Embryonic facial prominence (tissue), 1 donor: ENCODE measurements around the gene FBXW11.
"Not testable (repeated sequence)": the region's sequence is repeated elsewhere in the genome, so short reads cannot be mapped to it uniquely, and the experiment has no call there.

ENCODE experiments used
- DNase-seq: peaks from one replicate; pipeline ENCODE4 v3.0.0-alpha.2; 2016; ENCODE audit errors: extremely low spot score

Gene FBXW11

DNA sequence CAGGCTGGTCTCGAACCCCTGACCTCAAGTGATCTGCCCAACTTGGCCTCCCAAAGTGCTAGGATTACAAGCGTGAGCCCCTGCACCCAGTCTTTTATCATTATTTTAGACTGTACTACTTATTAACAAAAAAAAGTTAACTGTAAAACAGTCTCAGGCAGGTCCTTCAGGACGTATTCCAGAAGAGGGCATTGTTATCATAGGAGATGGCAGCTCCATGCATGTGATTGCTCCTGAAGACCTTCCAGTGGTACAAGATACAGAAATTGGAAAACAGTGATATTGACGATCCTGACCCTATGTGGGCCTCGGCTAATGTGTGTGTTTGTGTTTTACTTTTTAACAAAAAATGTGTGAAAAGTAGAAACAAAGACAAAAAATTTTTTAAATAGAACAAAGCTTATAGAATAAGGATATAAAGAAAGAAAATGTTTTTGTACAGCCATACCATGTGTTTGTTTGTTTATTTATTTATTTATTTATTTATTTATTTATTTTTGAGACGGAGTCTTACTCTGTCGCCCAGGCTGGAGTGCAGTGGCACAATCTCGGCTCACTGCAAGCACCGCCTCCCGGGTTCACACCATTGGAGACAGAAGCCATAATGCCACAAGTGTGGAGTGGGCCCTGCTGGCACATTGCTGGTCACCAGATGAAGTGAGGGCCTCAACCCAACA, 13.8 kb upstream of the FBXW11 start:
- DNase-seq = not testable (repeated sequence)

DNA sequence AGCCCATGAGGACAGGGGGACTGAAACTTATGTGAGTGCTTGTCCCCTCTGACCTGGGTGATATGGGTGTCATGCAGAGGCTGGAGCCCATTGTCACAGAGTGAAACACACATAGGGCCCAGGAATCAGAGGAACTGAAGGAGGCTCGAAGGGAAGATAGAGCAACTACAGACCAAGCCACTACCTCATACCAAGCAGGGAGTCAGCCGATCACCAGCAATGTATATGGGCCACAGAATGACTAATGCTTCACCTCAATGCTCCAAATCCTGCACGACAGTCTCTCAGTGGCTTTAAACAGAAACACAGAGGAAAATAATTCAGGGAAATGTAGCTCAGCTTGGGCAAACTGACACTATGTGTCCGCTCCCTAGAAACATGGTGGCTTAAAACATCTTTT, 8.9 kb upstream of the FBXW11 start:
- no peak for DNase-seq

DNA sequence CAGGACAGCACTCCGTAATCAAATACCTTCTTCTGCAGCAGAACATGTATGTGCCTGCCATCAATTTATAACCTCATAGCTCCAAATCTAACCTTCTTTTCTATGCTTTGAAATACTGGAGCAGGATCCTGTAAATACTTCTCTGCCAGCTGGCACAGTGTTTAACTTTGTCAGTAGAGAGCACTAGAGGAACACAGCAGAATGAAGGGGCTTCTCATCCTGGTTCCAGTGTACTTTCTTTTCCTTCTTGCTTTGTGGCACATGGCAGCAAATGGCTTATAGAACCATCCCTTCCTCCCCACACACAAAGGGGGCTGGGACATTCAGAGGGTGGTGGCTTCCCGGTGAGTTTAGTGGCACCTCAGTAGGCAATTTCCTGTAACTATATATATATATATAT, 3.8 kb upstream of the FBXW11 start:
- DNase-seq = no peak

DNA sequence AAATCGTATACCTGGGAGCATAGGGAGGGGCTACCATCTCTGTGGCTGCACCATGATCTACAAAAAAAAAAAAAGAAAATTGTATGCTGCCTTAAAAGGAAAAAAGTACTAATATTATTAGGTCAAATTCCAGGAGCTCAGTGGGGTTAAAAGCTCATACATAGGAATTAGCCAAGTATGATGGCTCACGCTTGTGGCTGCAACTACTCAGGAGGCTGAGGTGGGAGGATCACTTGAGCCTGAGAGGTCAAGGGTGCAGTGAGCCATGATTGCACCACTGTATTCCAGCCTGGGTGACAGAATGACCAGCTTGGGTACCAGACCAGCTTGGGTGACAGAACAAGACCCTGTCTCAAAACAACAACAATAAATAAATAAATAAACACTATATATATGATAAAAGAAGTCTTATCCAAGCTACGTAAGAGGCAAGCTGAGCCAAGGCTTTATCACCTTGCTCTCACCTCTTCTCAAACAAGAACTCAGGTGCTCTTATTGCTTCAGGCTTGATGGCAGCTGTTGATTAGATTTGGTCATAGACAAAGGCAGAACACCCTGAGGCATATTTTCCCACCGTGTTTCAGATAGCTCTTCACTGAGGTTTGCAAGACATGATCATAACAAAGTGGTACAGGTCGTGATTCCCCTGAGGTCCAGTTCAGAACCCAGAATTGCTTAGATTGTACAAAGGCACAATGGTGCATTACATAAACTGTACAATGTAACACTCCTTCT, 3.3 kb upstream of the FBXW11 start:
- no peak for DNase-seq

DNA sequence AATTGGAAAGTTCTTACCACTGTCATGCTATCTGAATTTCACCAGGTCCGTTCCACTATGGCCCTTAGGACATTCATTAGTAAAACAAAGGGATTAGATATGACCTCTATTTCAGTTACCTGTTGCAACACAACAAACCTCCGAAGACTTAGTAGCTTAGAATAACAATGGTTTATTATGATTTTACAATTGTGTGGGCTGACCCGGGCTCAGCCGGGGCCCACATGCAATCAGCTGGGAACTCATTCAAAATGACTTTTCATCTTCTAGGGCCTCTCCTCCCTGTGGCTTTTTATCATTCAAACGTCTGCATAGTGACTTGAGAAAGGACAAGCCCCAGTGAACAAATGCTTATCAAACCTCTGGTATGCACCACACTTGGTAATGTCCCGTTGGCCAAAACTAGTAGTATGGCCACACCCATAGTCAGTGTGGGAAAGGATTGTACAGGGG, 2.3 kb upstream of the FBXW11 start:
- DNase-seq = no peak

DNA sequence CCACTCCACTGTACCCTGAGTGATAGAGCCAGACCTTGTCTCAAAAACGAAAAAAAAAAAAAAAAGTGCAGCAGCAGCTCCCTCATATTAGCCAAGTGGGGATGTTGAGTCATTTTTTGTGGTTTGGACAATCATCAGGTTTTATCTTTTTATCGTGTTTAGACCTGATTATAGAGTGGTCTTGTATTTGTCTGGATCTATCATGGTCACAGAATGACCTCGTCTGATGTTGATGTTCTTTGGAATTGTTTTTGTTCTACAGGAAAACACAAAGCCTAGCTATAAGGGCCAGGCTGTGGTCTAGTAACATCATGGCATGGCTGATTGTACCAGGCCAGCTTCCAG, 1.6 kb upstream of the FBXW11 start:
- no peak for DNase-seq

DNA sequence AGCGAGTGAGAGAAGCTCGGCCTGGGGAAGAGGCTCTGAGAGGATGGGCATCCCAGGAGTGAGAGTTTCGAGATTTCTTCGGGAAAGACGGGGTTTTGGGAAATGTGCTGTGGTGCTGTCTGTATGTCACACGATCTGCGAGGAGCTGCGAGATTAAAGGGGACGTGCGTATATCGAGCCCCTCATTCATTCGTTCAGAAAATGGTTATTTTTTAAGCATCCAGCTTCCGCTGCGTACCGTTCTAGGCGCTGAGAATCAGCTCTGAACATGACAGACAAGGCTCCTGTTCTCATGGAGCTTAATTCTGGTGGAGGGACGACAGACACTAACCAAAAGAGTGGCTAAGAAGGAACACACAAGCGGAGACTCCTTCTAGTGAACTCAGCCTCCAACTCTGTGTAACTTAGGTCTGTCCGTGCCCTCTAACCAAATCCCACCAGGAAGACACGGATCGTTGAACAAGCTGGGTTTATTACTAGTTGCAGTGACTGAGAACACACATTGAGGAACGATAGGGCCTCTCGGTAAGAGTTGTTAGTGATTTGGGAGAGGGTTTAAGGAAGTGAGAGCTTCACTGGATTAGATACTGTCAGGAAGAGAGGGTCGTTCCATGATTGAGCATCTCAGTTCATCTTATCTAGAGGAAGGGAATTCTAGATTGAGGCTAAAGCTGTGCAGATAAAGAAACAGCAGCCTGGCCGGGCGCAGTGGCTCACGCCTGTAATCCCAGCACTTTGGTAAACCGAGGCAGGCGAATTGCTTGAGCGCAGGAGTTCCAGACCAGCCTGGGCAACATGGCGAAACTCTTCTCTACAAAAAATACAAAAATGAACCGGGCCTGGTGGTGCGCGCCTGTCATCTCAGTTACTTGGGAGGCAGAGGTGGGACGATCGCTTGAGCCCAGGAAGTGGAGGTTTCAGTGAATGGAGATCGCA, 1.0 kb upstream of the FBXW11 start:
- no peak for DNase-seq

DNA sequence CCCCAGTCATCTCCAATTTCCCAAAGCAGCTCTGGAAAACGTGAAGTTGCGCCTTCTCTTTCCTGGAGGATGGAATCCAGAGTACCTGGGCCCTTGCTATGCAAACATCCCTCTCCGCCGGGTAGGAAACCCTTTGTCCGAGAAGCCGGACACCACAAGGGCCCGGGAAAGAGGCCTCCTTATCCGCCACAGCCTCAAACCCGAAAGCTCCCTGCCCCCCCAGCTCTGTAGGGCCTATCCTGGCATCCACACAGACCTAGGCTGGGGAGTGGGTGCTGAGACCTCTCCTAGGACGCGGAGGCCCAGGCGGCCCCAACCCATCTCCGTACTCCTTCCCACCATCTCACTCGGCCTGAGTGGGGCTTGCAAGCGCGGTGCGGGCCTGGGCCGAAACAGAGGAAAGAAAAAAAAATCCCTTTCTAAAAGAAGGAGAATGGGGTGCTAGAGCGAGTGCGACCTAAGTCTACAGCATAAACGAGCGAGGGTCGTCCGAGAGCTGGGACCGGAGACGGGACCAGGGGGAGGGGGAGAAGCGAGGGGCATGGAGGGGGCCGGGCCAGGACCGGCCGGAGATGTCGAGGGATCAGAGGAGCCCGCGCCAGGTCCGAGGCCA, 624 bp downstream of the FBXW11 start:
- no peak for DNase-seq

DNA sequence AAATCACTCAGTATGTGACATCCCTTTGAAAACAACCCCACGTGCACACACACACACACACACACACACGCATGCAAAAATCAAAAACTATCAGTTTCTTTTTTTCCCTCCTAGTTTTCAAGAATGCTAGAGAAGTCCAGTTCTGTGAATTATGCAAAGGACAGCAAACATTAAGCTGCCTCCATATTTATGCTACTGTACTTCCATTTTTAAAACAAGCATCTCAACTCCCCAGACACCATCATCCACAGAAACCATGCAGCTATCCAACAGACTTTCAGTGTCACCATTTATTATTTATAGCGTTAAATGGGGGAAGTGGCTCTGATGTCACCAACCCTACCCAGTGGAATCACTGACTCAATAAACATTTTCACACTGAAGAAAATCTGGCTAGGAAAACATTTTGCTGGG, 1.6 kb downstream of the FBXW11 start:
- DNase-seq = no peak

DNA sequence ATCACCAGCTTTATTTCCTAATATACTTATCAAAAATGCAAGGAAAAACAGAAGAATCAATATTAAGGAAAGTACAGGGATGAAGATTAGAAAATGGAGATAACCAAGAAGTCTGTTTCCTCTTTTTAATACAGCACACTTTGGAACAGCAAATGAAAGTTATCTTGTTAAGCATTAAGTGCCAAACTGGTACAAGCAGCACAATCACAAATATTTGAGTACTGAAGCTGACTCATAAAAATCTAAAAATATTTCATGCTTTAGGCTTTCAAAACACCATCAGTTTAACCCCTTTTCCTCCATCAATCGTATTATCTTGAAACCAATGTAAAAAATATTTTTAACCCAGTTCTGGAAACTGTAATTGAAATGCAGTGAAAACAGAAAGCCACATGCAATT, 2.7 kb downstream of the FBXW11 start:
- DNase-seq = no peak

DNA sequence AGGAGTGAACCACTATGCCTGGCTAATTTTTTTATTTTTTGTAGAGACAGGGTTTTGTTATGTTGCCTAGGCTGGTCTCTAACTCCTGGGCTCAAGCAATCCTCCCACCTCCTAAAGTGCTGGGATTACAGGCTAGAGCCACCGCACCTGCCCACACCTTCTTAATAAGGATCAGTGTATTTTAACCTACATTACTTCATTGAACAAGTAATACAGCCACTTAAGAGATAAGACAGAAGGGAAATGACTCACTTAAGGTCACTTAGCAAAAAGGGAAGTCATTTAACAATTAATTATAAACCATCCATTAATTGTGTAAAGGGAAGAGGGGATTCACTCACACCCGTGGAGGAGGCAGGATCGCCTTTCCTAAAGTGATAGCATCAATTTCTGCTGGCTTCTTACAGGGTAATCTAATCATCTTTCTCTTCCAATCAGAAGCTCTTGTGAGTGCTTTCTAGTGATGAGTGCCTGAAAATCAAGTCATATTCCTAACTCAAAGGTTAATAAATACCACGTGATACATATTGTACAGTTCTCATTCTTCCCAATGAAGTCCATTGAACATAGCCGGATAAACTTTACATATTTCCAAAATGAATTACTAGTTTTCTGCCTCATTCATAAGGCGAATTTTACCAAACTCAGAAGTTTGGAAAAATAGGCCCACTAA, 3.5 kb downstream of the FBXW11 start:
- no peak for DNase-seq

DNA sequence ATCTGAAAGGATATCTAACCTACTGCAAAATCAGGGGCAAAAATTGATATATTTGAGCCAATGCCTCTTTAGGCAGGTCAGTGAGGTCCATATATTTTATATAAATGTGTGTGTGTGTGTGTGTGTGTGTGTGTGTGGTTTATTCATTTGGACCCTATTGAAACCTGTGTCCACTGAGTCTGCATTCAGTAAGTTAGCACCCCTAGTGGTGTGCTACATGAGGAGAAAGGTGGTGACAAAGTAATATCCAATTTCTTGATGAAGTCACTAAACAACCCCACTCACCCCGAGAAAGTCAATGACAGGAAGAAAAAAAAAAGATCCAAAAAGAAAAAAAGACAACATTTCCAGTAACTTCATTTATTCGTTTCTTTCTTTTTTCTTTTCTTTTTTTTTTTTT, 4.1 kb downstream of the FBXW11 start:
- DNase-seq = no peak

DNA sequence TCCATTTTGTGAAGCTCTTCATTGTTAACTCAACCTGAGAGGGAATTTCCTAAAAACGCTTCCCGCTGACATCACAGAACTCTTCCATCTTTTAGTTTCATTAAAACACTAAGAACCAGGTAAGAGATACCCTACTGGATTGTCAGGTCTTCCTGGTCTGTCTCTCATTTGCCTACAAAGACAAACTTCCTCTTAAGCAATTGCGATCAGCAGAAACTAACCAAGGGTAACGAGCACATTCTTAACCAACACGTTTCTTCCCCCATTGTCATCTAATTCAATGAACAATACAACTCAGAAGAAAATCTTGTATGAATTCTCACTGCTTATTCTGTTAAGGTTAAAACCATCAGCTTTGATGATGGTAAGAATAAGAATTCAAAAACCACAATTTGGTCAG, 6.6 kb downstream of the FBXW11 start:
- no peak for DNase-seq

DNA sequence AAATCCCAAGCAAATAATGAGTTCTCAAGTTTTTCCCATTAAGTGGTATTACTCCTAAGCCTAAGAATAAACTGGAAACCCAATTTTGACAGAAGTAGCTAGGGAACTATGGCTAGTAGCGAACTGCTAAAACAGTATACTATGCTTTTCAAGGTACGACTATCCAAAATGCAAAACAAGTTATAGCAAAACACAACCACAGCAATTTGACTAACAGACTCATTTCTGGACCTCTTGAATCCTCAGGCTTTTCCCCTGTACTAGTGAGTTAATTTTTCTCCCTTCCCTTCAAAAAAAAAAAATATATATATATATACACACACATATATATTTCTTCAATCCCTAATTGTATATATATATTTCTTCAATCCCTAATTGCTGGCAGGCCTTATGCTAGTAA, 7.3 kb downstream of the FBXW11 start:
- DNase-seq = no peak

DNA sequence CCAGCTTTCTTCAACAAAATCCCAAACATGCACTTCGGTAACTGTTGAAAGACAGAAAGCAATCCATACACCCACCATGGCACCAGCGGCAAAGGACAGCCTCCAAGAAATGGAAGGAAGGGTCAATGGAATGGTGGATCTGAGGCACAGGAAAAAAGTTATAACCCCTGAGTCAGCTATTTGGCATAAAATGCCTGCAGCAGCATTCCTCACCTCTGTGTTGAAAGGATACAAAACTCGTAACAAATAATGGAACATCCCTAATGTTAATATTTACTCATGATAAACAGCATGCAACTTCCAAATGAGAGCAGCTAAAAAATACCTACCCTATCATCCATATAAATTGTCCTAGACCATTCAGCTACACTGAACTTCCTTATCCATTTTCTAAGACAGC, 9.4 kb downstream of the FBXW11 start:
- DNase-seq = no peak

DNA sequence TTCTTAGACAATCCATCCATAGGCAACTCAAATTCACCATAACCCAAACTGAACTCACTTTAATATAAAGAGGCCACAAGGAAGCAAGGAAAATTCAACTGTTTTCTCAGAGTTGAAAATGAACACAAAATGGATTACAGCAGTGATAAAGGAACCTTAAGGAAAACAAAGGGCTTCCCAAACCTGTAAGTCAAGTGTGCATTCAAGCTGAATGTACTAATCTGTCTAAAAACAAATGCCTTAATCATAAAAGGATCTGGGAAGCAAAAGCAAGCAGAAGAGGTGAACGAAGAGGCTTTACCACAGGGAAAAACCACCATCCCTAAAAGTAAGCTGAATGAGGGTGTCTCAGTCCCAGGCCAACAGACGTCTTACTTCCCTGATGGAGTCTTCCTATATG, 13.6 kb downstream of the FBXW11 start:
- no peak for DNase-seq

DNA sequence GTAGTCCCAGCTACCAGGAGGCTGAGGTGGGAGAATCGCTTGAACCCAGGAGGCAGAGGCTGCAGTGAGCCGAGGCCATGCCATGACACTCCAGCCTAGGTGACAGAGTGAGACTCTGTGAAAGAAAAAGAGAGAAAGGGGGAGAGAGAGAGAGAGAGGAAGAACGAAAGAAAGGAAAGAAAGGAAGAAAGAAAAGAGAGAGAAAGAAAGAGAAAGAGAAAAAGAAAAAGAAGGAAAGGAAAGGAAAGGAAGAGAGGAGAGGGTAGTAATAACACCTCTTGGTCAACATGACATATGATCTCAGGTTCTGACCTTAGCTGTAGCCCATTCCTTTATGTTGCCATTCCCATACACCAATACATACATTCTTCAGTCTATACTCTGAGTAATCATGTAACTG, 14.1 kb downstream of the FBXW11 start:
- DNase-seq = no peak

DNA sequence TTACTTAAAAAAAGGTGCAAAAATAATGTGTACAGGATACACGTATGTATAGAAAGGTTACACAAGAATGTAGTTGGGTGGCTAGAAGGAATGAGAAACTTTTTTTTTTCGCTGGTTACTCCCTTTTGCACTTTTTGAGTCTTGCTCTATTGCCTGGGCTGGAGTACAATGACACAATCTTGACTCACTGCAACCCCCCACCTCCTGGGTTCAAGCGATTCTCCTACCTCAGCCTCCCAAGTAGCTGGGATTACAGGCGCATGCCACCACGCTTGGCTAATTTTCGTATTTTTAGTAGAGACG, 15.8 kb downstream of the FBXW11 start:
- no peak for DNase-seq

DNA sequence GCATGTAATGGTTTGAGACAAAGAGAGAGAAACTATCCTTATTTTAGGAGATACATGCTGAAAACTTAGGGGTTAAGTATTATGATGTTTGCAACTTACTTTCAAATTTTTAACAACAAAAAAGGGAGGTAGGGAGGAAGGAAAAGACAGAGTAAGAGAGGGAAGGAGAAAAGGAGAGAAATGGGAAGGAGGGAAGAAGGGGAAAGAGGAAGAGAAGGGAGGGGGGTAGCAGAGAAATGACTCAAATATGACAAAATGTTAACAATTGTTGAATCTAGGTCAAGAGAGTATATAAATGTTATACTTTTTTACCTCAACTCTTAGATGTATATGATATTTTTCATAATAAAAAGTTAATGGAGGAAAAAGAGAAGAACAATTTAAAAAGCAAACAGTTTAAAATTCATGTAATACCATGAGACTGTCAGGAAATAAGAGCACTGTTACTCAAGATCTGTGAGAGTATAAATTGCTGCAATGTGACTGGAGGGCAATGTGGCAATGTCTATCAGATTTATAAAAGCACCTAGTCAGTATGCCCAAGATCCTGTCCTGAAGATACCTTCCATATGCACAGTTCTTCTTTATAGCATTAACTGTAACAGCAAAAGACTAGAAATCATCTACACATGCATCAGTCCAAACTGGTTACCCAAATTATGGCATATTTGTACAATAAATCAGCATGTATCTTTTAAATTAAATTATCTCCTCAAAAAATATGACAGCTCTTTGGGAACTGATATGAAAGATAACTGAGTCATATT, 16.3 kb downstream of the FBXW11 start:
- no peak for DNase-seq

DNA sequence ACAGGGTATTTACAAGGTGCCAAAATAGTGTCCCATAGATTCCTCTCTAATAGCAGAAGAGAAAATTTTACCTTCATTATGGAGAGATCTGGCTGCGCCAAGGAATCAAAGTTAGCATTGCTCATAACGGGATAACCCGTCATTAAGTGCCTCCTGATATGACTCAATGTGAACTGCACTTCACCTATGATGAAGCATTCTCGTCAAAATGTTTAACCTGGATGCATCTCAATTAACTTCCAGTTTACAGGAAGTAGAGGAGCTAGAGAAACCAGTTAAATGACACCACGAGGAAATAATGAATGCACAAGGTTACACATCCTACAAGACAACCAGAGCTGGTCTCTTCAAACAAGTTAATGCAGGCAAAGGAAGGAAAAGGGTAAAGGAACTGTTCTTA, 17.2 kb downstream of the FBXW11 start:
- no peak for DNase-seq

DNA sequence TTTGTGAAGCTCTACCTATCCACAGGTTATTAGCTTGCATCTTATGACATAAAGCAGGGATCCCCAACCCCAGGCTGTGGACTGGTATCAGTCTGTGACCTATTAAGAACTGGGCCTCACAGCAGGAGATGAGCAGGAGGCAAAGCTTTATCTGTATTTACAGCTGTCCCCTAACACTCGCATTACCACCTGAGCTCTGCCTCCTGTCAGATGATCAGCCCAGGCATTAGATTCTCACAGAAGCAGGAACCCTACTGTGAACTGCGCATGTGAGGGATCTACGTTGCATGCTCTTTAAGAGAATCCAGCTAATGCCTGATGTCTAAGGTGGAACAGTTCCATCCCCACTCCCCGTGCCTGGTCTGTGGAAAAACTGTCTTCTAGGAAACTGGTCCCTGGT, 19.7 kb downstream of the FBXW11 start:
- DNase-seq = no peak
